HG03066 (cell line): ENCODE data around the gene FGD5.

Experiments used
- ATAC-seq: cut with Tn5 transposase; IDR thresholded peaks from one replicate; pipeline ENCODE4 v1.9.1; 2021; ENCODE audit warnings: low read depth; ENCODE audit not compliant: unreplicated experiment

The FGD5 gene

DNA sequence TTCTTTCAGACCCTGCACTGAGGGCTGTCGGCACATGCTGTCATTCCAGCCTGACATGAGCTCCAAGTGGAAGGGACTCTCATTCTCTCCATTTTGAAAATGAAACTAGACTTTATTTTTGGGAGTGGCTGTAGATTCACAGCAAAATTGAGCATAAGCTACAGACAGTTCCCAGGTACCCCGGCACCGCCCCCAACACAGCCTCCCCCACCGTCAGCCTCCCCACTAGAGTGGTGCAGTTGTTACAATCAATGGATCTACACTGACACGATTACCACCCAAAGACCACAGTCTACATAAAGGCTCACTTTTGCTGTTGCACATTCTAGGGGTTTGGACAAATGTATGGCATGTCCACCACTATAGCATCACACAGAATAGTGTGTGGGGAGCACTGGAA, 29.5 kb upstream of the FGD5 start:
- ATAC-seq, result no peak

DNA sequence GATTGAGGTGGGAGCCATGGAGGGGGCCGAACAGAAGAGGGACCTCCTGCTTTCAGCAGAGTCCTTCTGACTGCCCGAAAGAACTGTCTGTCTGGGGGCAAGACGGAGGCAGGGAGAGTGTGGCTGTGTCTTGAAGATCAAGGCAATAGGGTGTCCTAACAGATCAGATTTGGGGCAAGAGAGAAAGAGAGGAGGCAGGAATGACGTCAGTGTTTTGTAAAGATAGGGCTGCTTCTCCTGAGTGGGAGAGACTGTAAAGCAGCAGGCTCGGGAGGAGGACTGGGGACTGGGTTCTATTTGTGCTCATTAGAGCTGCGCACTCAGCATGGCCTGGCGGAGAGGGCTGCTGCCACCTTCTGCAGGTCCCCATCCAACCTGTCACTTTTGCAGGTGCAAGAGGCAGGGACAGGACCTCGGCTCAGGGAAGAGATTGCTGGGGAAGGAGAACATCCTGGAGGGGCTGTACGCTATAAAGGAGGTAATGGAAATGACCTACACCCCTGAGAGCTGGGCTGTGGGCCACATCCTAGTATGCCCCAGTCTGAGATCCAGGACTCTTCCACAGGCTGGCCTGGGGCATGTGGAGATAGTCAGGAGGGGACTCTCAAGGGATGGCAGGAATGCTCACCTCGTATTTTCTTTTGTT, 29.0 kb upstream of the FGD5 start:
- no peak for ATAC-seq

DNA sequence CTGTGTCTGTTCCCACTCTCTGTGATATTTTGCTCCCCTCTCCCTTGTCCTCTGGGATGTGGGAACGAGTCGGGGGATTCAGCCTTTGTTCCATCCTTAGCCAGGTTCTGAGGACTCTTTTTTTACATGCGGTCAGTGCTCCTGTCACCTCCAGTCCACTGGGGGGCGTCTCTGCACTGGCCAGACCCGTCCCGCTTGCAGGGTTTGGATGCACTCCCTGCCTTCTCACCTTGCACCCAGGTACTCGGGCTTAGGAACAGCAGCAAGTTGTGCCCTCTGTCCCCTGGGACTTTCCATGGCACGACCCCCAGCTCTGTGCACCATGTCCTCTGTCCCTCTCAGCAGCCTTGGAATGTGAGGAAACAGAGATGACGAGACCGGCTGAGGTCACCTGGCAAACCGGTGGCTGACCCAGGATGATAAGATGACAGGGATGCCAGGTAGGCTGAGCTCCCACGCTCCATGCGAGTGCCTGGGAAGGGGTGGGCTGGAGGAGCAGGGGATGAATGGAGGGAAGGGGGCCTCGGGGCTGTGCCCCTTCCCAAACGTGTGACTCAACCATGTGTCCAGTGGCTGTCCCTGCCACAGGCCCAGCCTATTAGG, 27.3 kb upstream of the FGD5 start:
- no peak for ATAC-seq

DNA sequence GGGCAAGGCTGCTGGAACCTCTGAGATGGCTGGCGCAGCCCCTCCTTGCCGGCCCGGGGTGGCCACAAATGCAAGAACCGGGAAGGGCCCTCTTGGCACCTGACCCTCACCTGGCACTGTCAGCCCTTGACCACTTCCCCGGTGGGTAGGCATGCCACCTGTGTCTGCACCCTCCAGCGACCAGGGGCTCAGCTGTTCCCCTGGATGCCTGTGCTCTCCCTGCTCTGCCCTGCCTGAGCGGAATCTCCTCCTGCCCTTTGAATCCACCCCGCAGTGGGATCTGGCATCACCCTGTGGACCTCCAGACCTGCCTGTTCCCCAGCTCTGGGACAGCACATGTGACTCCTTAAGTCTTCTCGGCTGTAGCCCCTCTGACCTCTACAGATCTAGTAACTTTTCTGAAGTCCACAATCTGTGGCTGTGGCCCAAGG, 26.1 kb upstream of the FGD5 start:
- no peak for ATAC-seq

DNA sequence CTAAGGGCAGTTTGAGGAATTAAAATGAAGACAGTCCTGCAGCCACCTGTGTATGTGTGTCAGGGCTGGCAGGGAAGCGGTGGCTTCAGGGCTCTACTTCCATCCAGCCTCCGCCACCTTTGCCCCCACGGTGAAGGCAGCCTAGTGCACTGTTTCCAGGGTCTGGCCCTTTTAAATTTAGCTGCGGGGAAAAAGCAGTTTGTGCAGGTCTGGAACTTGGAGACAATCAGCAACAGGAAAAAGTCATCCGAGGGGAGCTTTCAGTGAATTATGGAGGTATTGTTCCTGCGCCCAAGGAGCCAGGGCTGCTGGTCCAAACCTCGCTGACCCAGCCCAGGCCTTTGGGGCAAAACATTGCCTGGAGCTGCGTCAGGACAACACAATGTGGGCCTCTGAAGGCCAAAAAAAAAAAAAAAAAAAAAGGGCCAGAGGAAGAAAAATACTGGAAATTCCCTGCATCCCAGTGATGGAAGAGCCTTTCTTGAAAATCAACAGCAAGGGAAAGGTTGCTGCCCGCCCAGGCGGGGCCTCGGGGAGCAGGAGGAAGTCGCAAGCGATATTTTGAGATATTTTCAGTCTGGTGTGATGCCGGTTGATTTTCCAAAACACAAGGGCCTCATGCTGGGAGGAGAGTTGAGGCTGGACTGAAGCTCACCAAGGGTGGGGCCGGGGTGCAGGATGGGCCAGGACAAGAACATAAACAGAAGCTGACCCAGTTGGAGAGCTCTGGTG, 25.5 kb upstream of the FGD5 start:
- ATAC-seq, result no peak

DNA sequence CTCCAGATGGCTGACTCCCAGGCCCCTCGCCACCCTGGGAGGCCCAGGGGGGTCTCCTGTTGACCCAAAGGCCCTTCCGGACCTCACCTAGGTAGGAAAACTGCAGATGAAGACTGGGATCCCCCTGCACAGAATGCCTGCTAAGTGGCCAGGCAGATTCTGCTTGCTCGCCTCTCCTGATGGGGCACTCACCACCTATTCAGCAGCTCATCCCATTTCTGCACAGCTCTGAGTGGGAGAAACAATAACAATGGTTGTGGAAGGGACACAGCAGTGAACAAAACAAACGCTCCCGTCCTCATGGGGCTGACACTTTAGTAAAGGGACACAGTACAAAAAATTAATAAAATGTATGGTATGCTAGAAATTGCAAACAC, 24.9 kb upstream of the FGD5 start:
- no peak for ATAC-seq

DNA sequence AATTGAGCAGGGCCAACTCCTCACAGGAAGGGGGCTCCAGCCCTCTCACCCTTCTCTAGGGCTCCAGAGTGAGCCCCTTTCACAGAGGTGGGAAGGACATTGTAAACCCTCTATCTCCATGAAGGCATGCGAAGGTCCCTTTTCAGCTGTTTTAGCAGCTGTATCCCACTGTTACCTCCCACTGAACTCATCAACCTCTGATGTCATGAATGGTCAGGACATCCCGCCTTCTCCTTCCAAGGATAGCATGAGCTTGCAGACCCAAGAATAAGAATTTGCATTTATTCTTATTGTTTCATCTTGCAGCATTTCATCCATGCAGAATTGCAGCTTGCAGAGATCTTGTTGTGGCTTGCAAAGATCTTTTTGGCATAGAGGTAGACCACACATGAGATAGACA, 24.3 kb upstream of the FGD5 start:
- ATAC-seq, result no peak

DNA sequence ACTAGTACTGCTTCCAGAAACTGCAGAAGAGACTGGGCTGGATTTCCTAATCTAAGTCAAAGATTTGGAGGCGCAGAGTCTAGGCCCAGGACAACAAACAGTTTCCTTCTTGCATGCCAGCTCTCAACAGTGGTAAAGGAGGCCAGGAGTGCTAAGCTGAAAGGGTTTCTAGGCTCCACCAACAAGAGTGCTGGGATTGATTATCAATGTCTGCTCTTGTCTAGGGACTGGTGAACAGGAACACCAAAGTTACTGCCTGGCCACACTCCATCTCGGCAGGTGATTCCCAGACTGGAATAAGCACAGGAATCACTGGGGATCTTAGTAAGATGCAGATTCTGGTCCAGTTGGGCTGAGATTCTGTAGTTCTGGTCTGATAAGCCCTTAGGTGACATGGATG, 22.8 kb upstream of the FGD5 start:
- ATAC-seq, result no peak

DNA sequence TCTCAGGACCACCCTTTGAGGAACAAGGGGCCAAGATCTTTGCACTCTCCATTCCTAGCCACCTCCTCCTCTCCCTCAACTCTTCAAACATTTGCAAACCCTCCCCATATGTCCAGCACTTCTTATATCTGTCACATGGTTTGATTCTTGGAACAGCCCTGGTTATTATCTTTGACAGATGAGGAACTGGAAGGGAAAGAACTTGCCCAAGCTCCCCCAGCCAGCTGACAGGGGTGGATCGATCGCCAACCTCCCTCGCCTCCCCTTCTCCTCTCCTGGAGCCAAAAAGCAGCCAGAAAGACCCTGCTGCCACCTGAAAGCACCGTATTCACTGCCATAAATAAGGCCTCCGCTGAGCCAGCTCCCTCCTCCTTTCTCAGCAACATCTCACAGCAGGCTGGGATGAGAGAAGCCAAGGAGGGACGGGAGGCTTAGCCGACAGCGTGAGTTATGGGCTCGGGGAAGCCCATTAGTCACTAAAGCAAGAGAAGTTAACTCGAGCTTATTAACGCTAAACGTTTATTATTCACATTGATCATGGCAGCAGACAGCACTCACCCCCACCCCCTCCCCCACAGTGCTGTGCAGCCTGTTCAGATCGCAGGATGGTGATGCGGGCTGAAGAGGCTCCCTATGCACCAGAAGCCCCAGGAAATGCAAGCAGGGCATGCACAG, 22.2 kb upstream of the FGD5 start:
- no peak for ATAC-seq

DNA sequence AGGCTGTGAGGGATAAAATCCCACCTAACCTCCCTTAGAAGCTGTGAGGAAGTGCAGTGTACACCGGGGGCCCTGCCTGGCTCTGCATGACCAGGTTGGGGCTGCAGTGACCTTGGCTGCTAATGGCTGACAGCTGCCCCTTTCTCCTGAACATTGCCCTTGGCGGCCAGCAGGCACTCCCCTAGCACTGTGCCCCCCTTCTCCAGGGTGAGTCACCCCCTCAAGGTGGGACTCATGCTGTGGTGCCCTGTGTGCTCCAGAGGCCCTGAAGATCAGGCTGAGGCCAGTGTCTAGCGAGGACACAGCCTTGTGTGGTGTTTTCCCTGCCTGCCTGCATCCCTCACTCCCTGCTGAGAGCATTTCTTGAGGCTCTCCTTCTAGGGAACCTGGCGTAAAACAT, 21.0 kb upstream of the FGD5 start:
- ATAC-seq, result no peak

DNA sequence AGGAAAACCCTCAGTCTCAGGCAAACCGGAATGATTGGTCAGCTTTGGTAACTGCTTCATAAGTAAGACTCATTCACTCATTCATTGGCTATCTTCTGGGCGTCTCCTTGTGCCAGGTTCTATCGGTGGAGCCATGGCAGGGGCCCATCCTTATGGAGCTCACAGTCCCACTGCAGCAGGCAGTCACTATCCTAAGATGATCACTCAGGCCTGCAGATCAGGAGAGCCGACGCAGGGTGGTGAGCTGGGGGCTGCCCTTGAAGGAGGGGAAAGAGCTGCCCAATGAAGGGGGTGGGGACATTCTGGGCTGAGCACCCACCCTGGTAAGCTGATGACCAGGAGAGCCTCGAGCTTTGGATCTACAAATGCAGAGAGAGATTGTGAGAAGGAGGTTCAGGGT, 20.5 kb upstream of the FGD5 start:
- ATAC-seq, result no peak

DNA sequence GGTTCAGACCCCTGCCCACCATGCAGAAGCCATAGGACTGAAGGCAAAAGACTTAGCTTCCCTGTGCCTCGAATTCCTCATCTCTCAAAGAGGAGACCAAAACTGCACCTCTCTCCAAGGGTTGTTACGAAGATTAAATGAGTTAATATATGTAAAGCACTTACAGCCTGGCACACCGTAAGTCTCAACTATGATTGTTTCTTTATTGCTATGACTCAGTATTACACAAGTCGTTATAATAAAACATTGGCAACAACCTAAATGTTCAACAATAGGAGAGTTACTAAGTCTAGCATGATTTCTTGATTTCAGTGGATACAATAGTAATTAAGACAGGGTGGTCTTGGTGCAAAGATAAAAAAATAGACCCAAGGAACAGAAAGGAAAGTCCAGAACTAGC, 19.6 kb upstream of the FGD5 start:
- ATAC-seq, result no peak

DNA sequence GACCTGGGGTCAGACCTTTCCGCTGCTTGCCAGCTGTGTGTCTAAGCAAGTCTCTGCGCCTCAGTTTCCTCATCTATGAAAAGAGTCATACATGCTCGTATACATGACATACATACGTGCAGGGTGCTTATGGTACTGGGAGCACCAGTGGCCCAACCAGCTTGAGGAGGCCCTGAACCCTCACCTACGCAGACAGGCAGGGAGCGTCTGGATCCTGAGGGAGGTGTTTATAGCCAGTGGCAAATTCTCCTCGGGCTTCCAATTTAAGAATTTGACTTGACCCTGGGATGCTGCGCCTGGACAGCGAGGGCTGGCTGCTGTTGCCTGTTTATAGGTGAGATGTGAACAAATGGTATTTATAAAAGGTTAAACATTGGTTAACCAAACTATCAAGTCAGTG, 17.7 kb upstream of the FGD5 start:
- no peak for ATAC-seq

DNA sequence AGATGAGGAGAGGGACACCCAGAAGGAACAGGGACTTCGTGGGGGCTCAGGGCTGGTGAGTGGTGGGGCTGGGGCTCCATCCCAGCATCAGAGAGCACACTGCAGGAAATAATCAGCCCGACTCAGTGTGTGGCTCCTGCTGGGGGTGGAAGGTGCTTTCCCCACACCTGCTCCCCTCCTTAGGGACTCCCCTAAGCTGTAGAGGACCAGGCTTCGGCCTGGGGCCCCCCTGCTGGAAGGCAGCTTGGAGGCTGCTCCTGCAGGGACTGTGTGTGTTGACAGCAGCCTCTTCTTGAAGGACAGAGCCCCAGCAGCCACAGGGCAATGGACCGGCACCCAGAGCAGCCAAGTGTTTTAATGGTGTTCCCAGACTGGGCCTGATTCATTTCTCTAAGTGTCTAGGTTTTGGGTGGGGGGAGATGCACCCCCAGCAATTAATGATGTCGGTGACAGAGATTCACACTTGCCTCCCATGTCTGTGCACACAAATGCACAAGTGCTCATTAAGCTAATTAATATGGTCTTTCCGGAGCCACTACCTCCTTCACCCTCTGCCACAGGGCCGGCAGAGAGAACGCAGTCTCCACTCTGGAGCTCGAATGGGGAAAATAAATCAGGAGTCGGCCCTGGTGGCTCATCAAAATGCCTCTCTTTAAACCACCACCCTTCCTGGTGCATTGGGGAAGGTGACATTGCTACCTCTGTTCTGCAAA, 16.9 kb upstream of the FGD5 start:
- ATAC-seq, result no peak

DNA sequence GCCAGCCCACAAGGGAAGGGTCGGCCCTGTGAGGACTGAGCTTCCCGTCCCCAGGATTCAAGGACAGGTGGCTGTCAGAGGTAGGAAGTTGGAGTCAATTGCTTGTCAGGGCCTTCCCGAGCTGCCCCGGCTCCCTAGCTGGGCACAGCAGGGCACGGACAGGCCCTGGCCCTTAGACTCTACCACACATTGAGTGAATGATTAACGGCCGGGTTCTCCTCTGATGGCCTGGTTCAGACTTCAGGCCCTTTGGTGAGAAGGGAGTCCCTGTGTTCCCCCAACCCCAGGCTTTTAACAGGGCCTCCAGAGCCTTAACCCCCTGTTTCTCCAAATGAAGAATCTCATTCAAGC, 16.4 kb upstream of the FGD5 start:
- ATAC-seq, result no peak

DNA sequence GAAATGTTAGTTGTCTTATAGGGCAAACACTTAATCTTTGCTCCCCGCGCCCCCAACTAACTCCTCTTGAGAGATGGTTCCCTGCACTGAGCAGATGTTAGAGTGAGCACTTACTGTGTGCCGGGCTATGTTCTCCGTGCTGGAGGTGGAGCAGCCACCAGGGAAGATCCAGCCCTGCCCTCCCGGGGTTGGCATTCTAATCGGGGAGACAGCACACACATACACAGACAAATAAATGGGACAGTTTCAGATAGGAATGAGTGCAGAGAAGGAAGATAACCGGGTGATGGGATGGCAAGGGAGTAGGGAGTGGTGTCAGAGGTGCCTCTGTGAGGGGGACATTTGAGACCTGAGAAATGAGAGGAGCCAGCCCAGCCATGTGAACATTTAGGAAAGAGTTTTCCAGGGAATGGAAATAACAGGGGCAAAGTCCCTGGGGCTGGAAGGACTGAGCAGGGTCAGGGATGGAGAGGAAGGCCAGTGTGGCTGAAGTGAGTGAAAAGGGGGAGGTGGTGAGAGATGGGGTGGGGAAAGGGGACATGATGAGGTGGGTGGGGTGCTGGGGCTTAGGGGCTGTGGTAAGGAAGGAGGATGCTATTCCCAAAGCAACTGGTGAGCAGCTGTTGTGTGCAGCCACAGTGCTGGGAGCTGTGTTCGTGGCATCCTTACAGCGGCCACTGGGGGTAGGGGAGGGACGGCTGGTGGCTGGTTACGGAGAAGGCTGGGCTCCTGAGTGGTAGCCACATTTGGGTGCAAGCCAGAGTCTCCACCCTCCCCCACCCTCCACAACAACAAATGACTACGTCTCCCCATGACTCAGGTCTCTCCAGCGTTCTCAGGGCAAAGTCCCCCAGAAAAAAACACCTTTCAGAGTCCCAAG, 15.4 kb upstream of the FGD5 start:
- ATAC-seq, result no peak

DNA sequence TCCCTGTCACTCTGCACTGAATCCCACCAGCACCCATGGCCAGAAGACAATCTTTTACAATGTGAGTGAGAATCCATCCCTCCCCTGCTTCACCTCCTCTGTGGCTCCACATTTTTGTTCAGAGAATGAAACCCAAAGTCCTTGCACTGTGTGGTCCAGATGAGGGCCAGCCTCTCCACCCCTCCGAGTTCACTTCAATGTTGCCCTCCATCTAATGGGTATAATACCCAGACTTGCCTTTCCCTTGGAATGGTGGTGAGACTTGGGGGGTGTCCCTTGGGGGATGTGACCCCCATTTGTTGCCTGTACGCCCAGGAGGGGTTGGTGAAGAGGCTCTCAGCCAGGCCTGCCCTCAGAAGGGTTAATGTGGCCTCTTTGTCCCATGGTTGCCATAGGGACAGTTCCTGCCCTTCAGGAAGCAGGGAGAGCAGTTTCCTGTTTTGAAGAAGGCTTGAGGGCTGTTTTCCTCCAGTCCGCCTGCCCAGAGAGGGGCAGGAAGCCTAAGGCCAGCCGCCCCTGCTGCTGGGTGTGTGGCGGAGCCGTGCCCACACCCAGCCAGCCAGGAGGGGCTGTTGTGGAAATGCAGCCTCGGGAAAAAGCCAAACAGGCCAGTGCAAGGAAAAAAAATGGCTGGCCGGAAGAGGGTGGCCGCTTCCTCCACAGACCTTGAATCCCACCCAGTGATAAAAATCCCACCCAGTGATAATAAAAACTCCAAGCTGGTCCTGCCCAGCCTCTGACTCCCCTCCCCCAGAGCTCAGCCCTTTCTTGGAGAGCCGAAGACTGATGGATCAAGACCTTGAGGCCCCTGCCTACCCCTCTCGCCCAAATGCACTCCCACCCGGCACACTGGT, 14.6 kb upstream of the FGD5 start:
- no peak for ATAC-seq

DNA sequence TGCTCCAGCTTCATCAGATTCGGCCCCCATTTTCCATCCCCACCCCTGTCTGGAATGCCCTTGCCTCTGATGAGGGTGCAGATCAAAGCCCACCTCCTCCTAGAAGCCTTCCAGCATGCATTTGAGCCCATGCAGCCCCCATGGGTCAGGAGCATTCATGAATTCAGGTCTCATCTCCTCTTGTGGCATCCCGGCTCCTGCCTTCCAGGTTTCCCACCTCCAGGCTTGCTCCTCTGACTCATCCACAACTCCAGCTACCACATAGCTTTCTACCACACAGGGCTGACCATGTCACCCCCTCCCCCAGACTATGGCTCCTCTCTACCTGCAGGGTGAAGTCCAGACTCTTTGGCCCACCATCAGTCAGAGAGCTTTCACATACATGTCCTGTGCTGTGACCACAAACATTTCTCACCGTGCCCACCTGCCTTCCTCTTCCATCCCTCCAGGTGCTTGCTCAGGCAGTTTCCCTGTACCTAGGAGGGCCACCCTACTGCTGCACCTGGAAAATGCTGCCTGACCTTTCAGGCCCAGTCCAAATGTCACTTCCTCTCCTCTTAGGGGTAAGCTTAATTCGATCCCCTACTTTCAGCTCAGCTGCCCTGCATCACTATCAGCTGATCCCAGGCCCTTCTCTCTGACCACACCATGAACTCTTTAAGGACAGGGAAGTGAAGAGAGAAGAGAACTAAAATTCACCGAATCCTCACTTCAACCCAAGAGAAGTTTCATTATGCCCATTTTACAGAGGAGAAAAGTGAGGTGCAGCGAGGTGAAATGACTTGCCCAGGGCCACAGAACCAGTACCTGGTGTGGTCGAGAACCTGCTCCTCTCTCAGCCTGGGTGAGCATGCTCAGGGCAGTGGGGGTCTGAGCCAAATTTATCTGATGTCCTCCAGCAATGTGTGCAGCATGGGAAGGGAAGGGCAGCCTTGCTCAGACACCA, 13.7 kb upstream of the FGD5 start:
- ATAC-seq, result no peak
